Measurements from ENCODE around the gene ZNF70. TPM values are rescaled to one million over a fixed set of nuclear protein-coding genes. Genes with fewer than 3 reads are reported as not detected.

ZNF70 gene
- total and polyA plus RNA-seq, 2 of the 13 experiments (the other 11 are each of a cell fraction or from before 2014, with no cell fraction given): 0.62 to 3.6 TPM

GRCh38 chr22:23775779-23776375, 25.0 kb upstream of the ZNF70 start (continued):
- TF ChIP-seq ZFP41 (CRISPR knock-in tag; IDR thresholded peaks at IDR 0.05; ENCODE audit: borderline replicate concordance) (no peak), STAG1 (CRISPR knock-in tag; IDR thresholded peaks at IDR 0.05) (peak; percentile 25), ZNF343 (CRISPR knock-in tag; IDR thresholded peaks at IDR 0.05) (no peak), NCOR1 (IDR thresholded peaks at IDR 0.05; ENCODE audit: borderline replicate concordance, low read length) (no peak), RFX3 (CRISPR knock-in tag; IDR thresholded peaks at IDR 0.05) (no peak), ZNF3 (CRISPR knock-in tag; IDR thresholded peaks at IDR 0.05) (no peak), KDM3A (CRISPR knock-in tag; IDR thresholded peaks at IDR 0.05; ENCODE audit: low read depth) (no peak), CTCF (CRISPR knock-in tag; IDR thresholded peaks at IDR 0.05) (peak; percentile 48), ZBTB20 (CRISPR knock-in tag; IDR thresholded peaks at IDR 0.05; ENCODE audit: borderline replicate concordance, low read depth) (no peak), BORCS8-MEF2B (CRISPR knock-in tag; IDR thresholded peaks at IDR 0.05) (no peak), DPF2 (CRISPR knock-in tag; IDR thresholded peaks at IDR 0.05; ENCODE audit: borderline replicate concordance, low read depth) (no peak), CREB1 (IDR thresholded peaks at IDR 0.05) (no peak), CREB1 (CRISPR knock-in tag; IDR thresholded peaks at IDR 0.05) (no peak), ZMYM3 (CRISPR knock-in tag; IDR thresholded peaks at IDR 0.05) (peak; percentile 94), HMGXB4 (CRISPR knock-in tag; IDR thresholded peaks at IDR 0.05; ENCODE audit: borderline replicate concordance in 1 of 2, low read depth in 1 of 2) (no peak), ZNF274 (CRISPR knock-in tag; IDR thresholded peaks at IDR 0.05) (no peak), SOX5 (CRISPR knock-in tag; IDR thresholded peaks at IDR 0.05; ENCODE audit: borderline replicate concordance) (no peak), MXD4 (CRISPR knock-in tag; IDR thresholded peaks at IDR 0.05) (no peak), ISL2 (CRISPR knock-in tag; IDR thresholded peaks at IDR 0.05) (no peak), TFDP2 (CRISPR knock-in tag; IDR thresholded peaks at IDR 0.05) (no peak), ZNF788 (CRISPR knock-in tag; IDR thresholded peaks at IDR 0.05; ENCODE audit: borderline replicate concordance) (no peak), DDIT3 (CRISPR knock-in tag; IDR thresholded peaks at IDR 0.05) (no peak), PHF5A (CRISPR knock-in tag; IDR thresholded peaks at IDR 0.05; ENCODE audit: low read depth, unreplicated experiment) (no peak), ZNF496 (CRISPR knock-in tag; IDR thresholded peaks at IDR 0.05; ENCODE audit: insufficient replicate concordance) (no peak), ZNF790 (CRISPR knock-in tag; IDR thresholded peaks at IDR 0.05; ENCODE audit: borderline replicate concordance) (no peak), ZNF713 (CRISPR knock-in tag; IDR thresholded peaks at IDR 0.05) (no peak), ZSCAN22 (CRISPR knock-in tag; IDR thresholded peaks at IDR 0.05) (no peak), ZNF333 (CRISPR knock-in tag; IDR thresholded peaks at IDR 0.05; ENCODE audit: borderline replicate concordance) (no peak)
